Neural crest cell (in vitro differentiated cells): ENCODE results near the gene FAF2. TPM values are rescaled to one million over a fixed set of nuclear protein-coding genes. Genes with fewer than 3 reads are reported as not detected.
"Not testable (repeated sequence)": the region's sequence is repeated elsewhere in the genome, so short reads cannot be mapped to it uniquely, and the experiment has no call there.

Experiments used
- DNase-seq: peaks from one replicate; pipeline ENCODE4 v3.0.0; 2021; ENCODE audit warnings: low read depth, mixed read lengths, low spot score
- H3K27ac Mint-ChIP-seq: one replicate; pipeline ENCODE4 v1.8.0; 2021; ENCODE audit warnings: mild to moderate bottlenecking, mixed read lengths; ENCODE audit not compliant: unreplicated experiment
- H3K27me3 Mint-ChIP-seq: 2 replicates; pipeline ENCODE4 v1.8.0; 2021; ENCODE audit warnings: low read depth, mild to moderate bottlenecking, mixed read lengths
- H3K36me3 Mint-ChIP-seq: 2 replicates; pipeline ENCODE4 v1.8.0; 2021; ENCODE audit warnings: low read depth, mild to moderate bottlenecking, mixed read lengths
- H3K4me1 Mint-ChIP-seq: 2 replicates; pipeline ENCODE4 v1.8.0; 2021; ENCODE audit warnings: mixed read lengths
- H3K4me3 Mint-ChIP-seq: one replicate; pipeline ENCODE4 v1.8.0; 2021; ENCODE audit warnings: mild to moderate bottlenecking, mixed read lengths
- H3K9me3 Mint-ChIP-seq: 2 replicates; pipeline ENCODE4 v1.8.0; 2021; ENCODE audit warnings: mixed read lengths
- CTCF ChIP-seq: fragments of 200-600 bp; sonication (generic); conservative IDR thresholded peaks from 2 replicates; pipeline ENCODE4 v1.5.0; 2021; ENCODE audit warnings: antibody characterized with exemption, mild to moderate bottlenecking
- total RNA-seq: library from RNA; stranded (reverse); gene quantifications from 2 replicates; pipeline ENCODE4 v1.2.1, GENCODE V29; 2021

FAF2 gene
- total RNA-seq, 1 donor from 2014 or later, result 50.3 TPM

- DNase-seq, result no peak
- TF ChIP-seq CTCF, result no peak
- Mint-ChIP-seq H3K36me3 (no peaks in the 10 kb centered on the region), H3K27ac (no peak overlapping the region), H3K4me3 (peak overlapping the region; percentile 31), H3K4me1 (peaks cover 7% of the 10 kb centered on the region), H3K27me3 (peaks cover 19% of the 10 kb centered on the region), H3K9me3 (peaks cover 3% of the 10 kb centered on the region)
These were observed 7.1 kb upstream of the FAF2 start for GRCh38 chr5:176440927-176441706.

- no peaks in the 10 kb centered on the region for H3K36me3 Mint-ChIP-seq
- peaks cover 15% of the 10 kb centered on the region for H3K27me3 Mint-ChIP-seq
- TF ChIP-seq CTCF, result no peak
- DNase-seq, result no peak
- no peak overlapping the region for H3K4me3 Mint-ChIP-seq
- H3K9me3 Mint-ChIP-seq, result peaks cover 3% of the 10 kb centered on the region
- H3K4me1 Mint-ChIP-seq, result peaks cover 10% of the 10 kb centered on the region
- no peak overlapping the region for H3K27ac Mint-ChIP-seq
These were observed 6.3 kb upstream of the FAF2 start for GRCh38 chr5:176441921-176442323.

GRCh38 chr5:176442911-176443310 is 5.3 kb upstream of the FAF2 start:
- H3K4me3 Mint-ChIP-seq, result peak overlapping the region; percentile 59
- not testable (repeated sequence) for H3K27ac Mint-ChIP-seq, H3K36me3 Mint-ChIP-seq

GRCh38 chr5:176444742-176445141 is 3.4 kb upstream of the FAF2 start:
- no peak for TF ChIP-seq CTCF
- Mint-ChIP-seq H3K4me1 (peaks cover 28% of the 10 kb centered on the region), H3K4me3 (peak overlapping the region; percentile 31), H3K36me3 (no peaks in the 10 kb centered on the region), H3K9me3 (peaks cover 3% of the 10 kb centered on the region), H3K27me3 (peaks cover 12% of the 10 kb centered on the region), H3K27ac (no peak overlapping the region)
- no peak for DNase-seq

More at GRCh38 chr5:176442911-176443310, 5.3 kb upstream of the FAF2 start:
- Mint-ChIP-seq H3K4me1 (peaks cover 18% of the 10 kb centered on the region), H3K27me3 (peaks cover 12% of the 10 kb centered on the region)
- H3K9me3 Mint-ChIP-seq, DNase-seq: not testable (repeated sequence)

- no peaks in the 10 kb centered on the region for H3K36me3 Mint-ChIP-seq
- H3K27me3 Mint-ChIP-seq, result peaks cover 7% of the 10 kb centered on the region
- no peak overlapping the region for H3K27ac Mint-ChIP-seq
- H3K4me3 Mint-ChIP-seq, result peak overlapping the region; percentile 78
- TF ChIP-seq CTCF, result no peak
- peaks cover 3% of the 10 kb centered on the region for H3K9me3 Mint-ChIP-seq
- H3K4me1 Mint-ChIP-seq, result peaks cover 30% of the 10 kb centered on the region
- DNase-seq, result no peak
These were observed 2.0 kb upstream of the FAF2 start for GRCh38 chr5:176446028-176446665.
